Measurements from ENCODE around the gene CLCN2.

DNA sequence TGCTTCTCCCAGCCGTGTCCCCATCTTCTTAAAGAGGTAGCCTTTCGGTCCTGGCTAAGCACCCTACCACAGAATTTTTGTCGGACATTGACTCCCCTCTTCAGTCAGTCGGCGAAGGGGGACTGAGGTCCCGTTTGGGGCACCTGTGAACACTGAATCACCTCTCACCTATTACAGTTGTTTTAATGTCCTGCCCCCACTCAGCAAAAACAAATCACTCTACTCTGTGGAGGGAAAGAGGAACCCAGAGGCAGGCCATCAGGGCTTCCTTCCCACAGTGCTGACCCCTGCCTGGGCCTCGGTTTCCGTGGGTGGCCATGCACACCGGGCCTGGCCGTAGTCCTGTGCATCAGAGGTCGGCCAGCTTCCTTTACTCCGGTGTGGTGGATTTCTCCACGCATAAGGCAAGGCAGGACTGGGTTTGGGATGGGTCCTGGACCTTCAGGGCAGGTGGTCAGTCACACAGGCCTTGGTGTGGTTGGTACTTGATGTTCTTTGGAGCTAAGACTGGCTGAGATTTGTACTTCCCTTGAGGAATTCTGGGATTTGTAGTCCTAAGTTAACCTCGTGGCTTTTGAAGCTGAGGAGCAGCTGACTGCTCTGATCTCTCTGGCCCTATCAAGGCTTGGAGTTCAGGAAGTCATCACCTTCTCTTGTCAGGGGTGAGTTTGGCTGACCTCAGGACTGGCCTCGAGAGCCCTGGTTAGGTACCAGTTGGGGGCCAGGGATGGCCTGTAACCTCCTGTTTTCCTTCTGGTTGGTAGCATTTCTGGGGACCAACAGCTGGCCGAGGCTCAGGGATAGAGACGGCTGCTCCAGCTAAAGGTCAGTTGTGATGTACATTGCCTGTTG, 24.6 kb downstream of the CLCN2 start:
- TF ChIP-seq, protein P1, sequence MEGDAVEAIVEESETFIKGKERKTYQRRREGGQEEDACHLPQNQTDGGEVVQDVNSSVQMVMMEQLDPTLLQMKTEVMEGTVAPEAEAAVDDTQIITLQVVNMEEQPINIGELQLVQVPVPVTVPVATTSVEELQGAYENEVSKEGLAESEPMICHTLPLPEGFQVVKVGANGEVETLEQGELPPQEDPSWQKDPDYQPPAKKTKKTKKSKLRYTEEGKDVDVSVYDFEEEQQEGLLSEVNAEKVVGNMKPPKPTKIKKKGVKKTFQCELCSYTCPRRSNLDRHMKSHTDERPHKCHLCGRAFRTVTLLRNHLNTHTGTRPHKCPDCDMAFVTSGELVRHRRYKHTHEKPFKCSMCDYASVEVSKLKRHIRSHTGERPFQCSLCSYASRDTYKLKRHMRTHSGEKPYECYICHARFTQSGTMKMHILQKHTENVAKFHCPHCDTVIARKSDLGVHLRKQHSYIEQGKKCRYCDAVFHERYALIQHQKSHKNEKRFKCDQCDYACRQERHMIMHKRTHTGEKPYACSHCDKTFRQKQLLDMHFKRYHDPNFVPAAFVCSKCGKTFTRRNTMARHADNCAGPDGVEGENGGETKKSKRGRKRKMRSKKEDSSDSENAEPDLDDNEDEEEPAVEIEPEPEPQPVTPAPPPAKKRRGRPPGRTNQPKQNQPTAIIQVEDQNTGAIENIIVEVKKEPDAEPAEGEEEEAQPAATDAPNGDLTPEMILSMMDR (IDR thresholded peaks at IDR 0.05): no peak
- TF ChIP-seq POLR2A (IDR thresholded peaks at IDR 0.05) (no peak), POLR2AphosphoS5 (IDR thresholded peaks at IDR 0.05; ENCODE audit: insufficient read depth in 1 of 2, low read depth in 1 of 2) (peak; percentile 57 to 58)

Data from vagina (tissue), 2 donors.